D721Med (cell line): Measurements from ENCODE around the gene CRACDL.

Experiments used
- DNase-seq: peaks from one replicate; pipeline ENCODE4 v3.0.0; 2011; ENCODE audit warnings: low spot score; ENCODE audit not compliant: insufficient read length
- FAIRE-seq: peaks from 2 replicates; lab custom pipeline; 2011; peaks lifted over from hg19 to GRCh38; lab: Jason Lieb, UNC
- CTCF ChIP-seq: IDR thresholded peaks from 2 replicates; pipeline ENCODE4 v1.5.1; 2012; ENCODE audit warnings: mild to moderate bottlenecking, control low read depth; ENCODE audit not compliant: insufficient read depth; ENCODE audit errors: missing control alignments

The CRACDL gene

GRCh38 chr2:98924910-98925309 is 11.1 kb downstream of the CRACDL start:
- DNase-seq (no peak), FAIRE-seq (no peak)
- TF ChIP-seq CTCF = no peak

- no peak for FAIRE-seq
- DNase-seq = no peak
- TF ChIP-seq CTCF = no peak
Measured at GRCh38 chr2:98924038-98924830, 11.8 kb downstream of the CRACDL start.

- TF ChIP-seq CTCF = no peak
- FAIRE-seq = no peak
- no peak for DNase-seq
Measured at GRCh38 chr2:98923244-98923940, 12.6 kb downstream of the CRACDL start.

GRCh38 chr2:98921062-98921461 is 15.0 kb downstream of the CRACDL start:
- DNase-seq = no peak
- no peak for TF ChIP-seq CTCF
- FAIRE-seq = no peak

GRCh38 chr2:98917031-98917471 is 19.0 kb downstream of the CRACDL start:
- no peak for TF ChIP-seq CTCF
- FAIRE-seq (no peak), DNase-seq (no peak)

GRCh38 chr2:98915751-98916358 is 20.2 kb downstream of the CRACDL start:
- no peak for TF ChIP-seq CTCF
- DNase-seq (no peak), FAIRE-seq (no peak)
